Measurements from ENCODE around the gene SLC24A1. TPM values are rescaled to one million over a fixed set of nuclear protein-coding genes. Genes with fewer than 3 reads are reported as not detected.

The SLC24A1 gene
- total RNA-seq = 1 to 10 TPM; 2.2 to 2.3 TPM
- 7.1 TPM for polyA plus RNA-seq (2013, experiment 1 of 2)
- polyA plus RNA-seq (2013, experiment 2 of 2) = 7.7 TPM
- 0.36 to 17.0 (median 6.1) reads per million in 172 experiments for total RNA-seq

GRCh38 chr15:65621638-65622037 is at the start of gene SLC24A1:
TSS of gene SLC24A1 (plus strand) at chr15:65621938. CDS start at chr15:65624081, 2,143 bp downstream.
- Histone ChIP-seq H3K4me1 (ENCODE audit: insufficient read depth, low read length) (no peaks in the 10 kb centered on the region), H3K27me3 (ENCODE audit: control insufficient read depth in 1 of 2, insufficient read depth in 2 of 2, low read length in 2 of 2) (no peaks in the 10 kb centered on the region), H3K4me3 (ENCODE audit: low read length) (no peak within 1 kb of the TSS), H3K27ac (ENCODE audit: low read depth in 1 of 2, low read length in 2 of 2) (no peak within 1 kb of the TSS), H3K9me3 (ENCODE audit: control insufficient read depth in 1 of 2, insufficient read depth in 1 of 2, low read length in 2 of 2) (no peaks in the 10 kb centered on the region), H3K36me3 (ENCODE audit: insufficient read depth, low read length) (peaks cover 7% of the 10 kb centered on the region)
- ChIA-PET POLR2A (interaction anchor here (0.9 kb wide), 1 partner anchor 20 kb away, joined by 3 read pairs; no protein-coding TSS in a partner anchor), CTCF (no interaction called here)
- no peaks in the 10 kb centered on the region for H3K9me3 Mint-ChIP-seq
- H3K4me3 Mint-ChIP-seq = no peak within 1 kb of the TSS
- intact Hi-C loops (cut with DNase I, micrococcal nuclease) = no loop called here
- no peaks in the 10 kb centered on the region for H3K27me3 Mint-ChIP-seq
- no peak for TF ChIP-seq CTCF (IDR thresholded peaks at IDR 0.05)
- ATAC-seq (ENCODE audit: poor library complexity) (no peak), DNase-seq (no peak)
- no peak within 1 kb of the TSS for H3K27ac Mint-ChIP-seq
- no peaks in the 10 kb centered on the region for H3K4me1 Mint-ChIP-seq (ENCODE audit: low read depth)
- peaks cover 11% of the 10 kb centered on the region for H3K36me3 Mint-ChIP-seq (ENCODE audit: low read depth)

GRCh38 chr15:65571971-65572370 is 49.8 kb upstream of the SLC24A1 start:
- no peak for DNase-seq
- H3K4me3 Mint-ChIP-seq = no peak overlapping the region
- H3K27ac Mint-ChIP-seq = no peak overlapping the region
- intact Hi-C loops (cut with DNase I, micrococcal nuclease) = no loop called here
- H3K4me1 Mint-ChIP-seq (ENCODE audit: low read depth) = no peaks in the 10 kb centered on the region
- ChIA-PET CTCF (no interaction called here), POLR2A (no interaction called here)
- H3K9me3 Mint-ChIP-seq = no peaks in the 10 kb centered on the region
- TF ChIP-seq CTCF (IDR thresholded peaks at IDR 0.05) = no peak
- H3K4me1 ChIP-seq (ENCODE audit: insufficient read depth, low read length) = no peaks in the 10 kb centered on the region
- ATAC-seq (ENCODE audit: poor library complexity) = no peak
- H3K36me3 Mint-ChIP-seq (ENCODE audit: low read depth) = peaks cover 65% of the 10 kb centered on the region
- H3K36me3 ChIP-seq (ENCODE audit: insufficient read depth, low read length) = peaks cover 29% of the 10 kb centered on the region
- no peak overlapping the region for H3K27ac ChIP-seq (ENCODE audit: low read depth in 1 of 2, low read length in 2 of 2)
- H3K27me3 ChIP-seq (ENCODE audit: control insufficient read depth in 1 of 2, insufficient read depth in 2 of 2, low read length in 2 of 2) = no peaks in the 10 kb centered on the region
- no peaks in the 10 kb centered on the region for H3K9me3 ChIP-seq (ENCODE audit: control insufficient read depth in 1 of 2, insufficient read depth in 1 of 2, low read length in 2 of 2)
- H3K27me3 Mint-ChIP-seq = no peaks in the 10 kb centered on the region
- no peak overlapping the region for H3K4me3 ChIP-seq (ENCODE audit: low read length)

DNA sequence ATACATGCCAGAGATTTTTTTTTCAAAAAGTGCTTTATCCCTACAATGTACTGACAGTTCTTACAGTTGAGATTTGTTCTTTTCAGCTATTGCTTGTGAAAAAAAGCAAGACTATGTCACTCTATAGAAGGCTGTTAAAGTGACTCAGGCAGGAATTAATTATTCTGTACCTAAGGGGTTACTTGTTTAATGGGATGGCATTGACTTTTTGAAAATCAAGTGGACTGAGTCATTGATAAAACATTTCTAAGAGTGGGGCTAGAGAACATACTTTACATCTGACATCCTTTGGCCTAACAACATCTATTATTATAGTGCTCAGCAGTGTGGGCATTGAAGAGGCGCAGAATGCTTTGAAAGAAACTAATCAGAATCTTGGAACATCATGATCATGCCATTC is 45.1 kb upstream of the SLC24A1 start:
- intact Hi-C loops (cut with DNase I, micrococcal nuclease) = no loop called here
- no peak overlapping the region for H3K4me3 Mint-ChIP-seq
- ATAC-seq (ENCODE audit: poor library complexity) (no peak), DNase-seq (no peak)
- peaks cover 65% of the 10 kb centered on the region for H3K36me3 Mint-ChIP-seq (ENCODE audit: low read depth)
- Histone ChIP-seq H3K27me3 (ENCODE audit: control insufficient read depth in 1 of 2, insufficient read depth in 2 of 2, low read length in 2 of 2) (no peaks in the 10 kb centered on the region), H3K4me1 (ENCODE audit: insufficient read depth, low read length) (no peaks in the 10 kb centered on the region), H3K9me3 (ENCODE audit: control insufficient read depth in 1 of 2, insufficient read depth in 1 of 2, low read length in 2 of 2) (no peaks in the 10 kb centered on the region), H3K27ac (ENCODE audit: low read depth in 1 of 2, low read length in 2 of 2) (no peak overlapping the region), H3K4me3 (ENCODE audit: low read length) (no peak overlapping the region), H3K36me3 (ENCODE audit: insufficient read depth, low read length) (peaks cover 47% of the 10 kb centered on the region)
- no peak for TF ChIP-seq CTCF (IDR thresholded peaks at IDR 0.05)
- no peaks in the 10 kb centered on the region for H3K4me1 Mint-ChIP-seq (ENCODE audit: low read depth)
- no peaks in the 10 kb centered on the region for H3K9me3 Mint-ChIP-seq
- H3K27me3 Mint-ChIP-seq = no peaks in the 10 kb centered on the region
- ChIA-PET POLR2A (interaction anchor here (1.0 kb wide), 1 partner anchor 46 kb away, joined by 3 read pairs; no protein-coding TSS in a partner anchor), CTCF (no interaction called here)
- H3K27ac Mint-ChIP-seq = peak overlapping the region; percentile 68
